HG03280 (cell line): ENCODE measurements around the gene GCSAML.
"Not testable (repeated sequence)": the region's sequence is repeated elsewhere in the genome, so short reads cannot be mapped to it uniquely, and the experiment has no call there.

ENCODE experiments used
- ATAC-seq: cut with Tn5 transposase; IDR thresholded peaks from one replicate; pipeline ENCODE4 v1.9.1; 2021; ENCODE audit warnings: mild to moderate bottlenecking, moderate library complexity; ENCODE audit not compliant: unreplicated experiment

Gene GCSAML

GRCh38 chr1:247548769-247549182 is at the start of gene GCSAML:
Gene GCSAML, plus strand, starts transcription at chr1:247549134. Its CDS starts 58 bp downstream, at chr1:247549192.
- no peak for ATAC-seq

GRCh38 chr1:247500865-247501264 is 48.1 kb upstream of the GCSAML start:
- no peak for ATAC-seq

GRCh38 chr1:247506831-247507230 is 42.1 kb upstream of the GCSAML start:
- ATAC-seq = no peak

GRCh38 chr1:247517795-247518612 is 30.9 kb upstream of the GCSAML start:
- no peak for ATAC-seq

GRCh38 chr1:247518613-247518891 is 30.4 kb upstream of the GCSAML start:
- no peak for ATAC-seq

GRCh38 chr1:247521886-247522285 is 27.0 kb upstream of the GCSAML start:
- ATAC-seq = not testable (repeated sequence)

GRCh38 chr1:247528812-247529474 is 20.0 kb upstream of the GCSAML start:
- no peak for ATAC-seq

- no peak for ATAC-seq
Measured at GRCh38 chr1:247529771-247530355, 19.1 kb upstream of the GCSAML start.

- ATAC-seq = no peak
Measured at GRCh38 chr1:247530785-247531184, 18.1 kb upstream of the GCSAML start.

- no peak for ATAC-seq
Measured at GRCh38 chr1:247531937-247532336, 17.0 kb upstream of the GCSAML start.

- ATAC-seq = no peak
Measured at GRCh38 chr1:247535402-247535801, 13.5 kb upstream of the GCSAML start.

- ATAC-seq = no peak
Measured at GRCh38 chr1:247536340-247536739, 12.6 kb upstream of the GCSAML start, which contains the start of gene OR2C3. Gene OR2C3, minus strand, starts transcription at chr1:247536440. Its CDS starts 3,929 bp downstream, at chr1:247532511.

- no peak for ATAC-seq
Measured at GRCh38 chr1:247538561-247538960, 10.4 kb upstream of the GCSAML start.

GRCh38 chr1:247539215-247539614 is 9.7 kb upstream of the GCSAML start:
- ATAC-seq = no peak

- no peak for ATAC-seq
Measured at GRCh38 chr1:247540581-247540980, 8.4 kb upstream of the GCSAML start.

- ATAC-seq = no peak
Measured at GRCh38 chr1:247542811-247543210, 6.1 kb upstream of the GCSAML start.

GRCh38 chr1:247548092-247548491 is 842 bp upstream of the GCSAML start:
- ATAC-seq = no peak

GRCh38 chr1:247551721-247552120 is 2.8 kb downstream of the GCSAML start:
- ATAC-seq = no peak

- no peak for ATAC-seq
Measured at GRCh38 chr1:247552231-247552630, 3.3 kb downstream of the GCSAML start.

- ATAC-seq = no peak
Measured at GRCh38 chr1:247557926-247558674, 9.2 kb downstream of the GCSAML start.

- ATAC-seq = no peak
Measured at GRCh38 chr1:247561711-247562110, 12.8 kb downstream of the GCSAML start.
